SK-N-MC (cell line): Measurements from ENCODE around the gene HNRNPD.

Source experiments
- DNase-seq: peaks from one replicate; pipeline ENCODE4 v3.0.0-alpha.2; 2011; ENCODE audit warnings: low read depth, low spot score
- H3K27ac ChIP-seq: fragments of 200-600 bp; sonication (generic); 2 replicates; pipeline ENCODE4 v1.5.1; 2016; ENCODE audit warnings: mixed run types
- H3K36me3 ChIP-seq: fragments of 200-600 bp; sonication (generic); 2 replicates; pipeline ENCODE4 v1.6.1; 2017; ENCODE audit warnings: antibody characterized with exemption, low read length, mixed read lengths; ENCODE audit not compliant: insufficient read depth
- H3K4me3 ChIP-seq: fragments of 200-600 bp; sonication (generic); 2 replicates; pipeline ENCODE4 v1.5.1; 2016
- H3K9ac ChIP-seq: fragments of 200-600 bp; sonication (generic); 2 replicates; pipeline ENCODE4 v1.8.0; 2017; ENCODE audit warnings: mixed run types, mixed read lengths; ENCODE audit not compliant: insufficient read length
- H3K9me3 ChIP-seq: fragments of 200-600 bp; sonication (generic); 2 replicates; pipeline ENCODE4 v1.6.1; 2017; ENCODE audit warnings: low read depth, mild to moderate bottlenecking, antibody characterized with exemption, low read length, moderate library complexity, mixed read lengths
- EZH2 ChIP-seq: fragments of 200-600 bp; sonication (generic); IDR thresholded peaks from one replicate; pipeline ENCODE4 v1.6.1; 2017; ENCODE audit warnings: antibody characterized with exemption
- FOXP2 ChIP-seq: optimal IDR thresholded peaks from 2 replicates; pipeline ENCODE3; 2011; ENCODE audit warnings: mild to moderate bottlenecking, moderate library complexity; ENCODE audit not compliant: insufficient read depth; ENCODE audit errors: extremely low read length, control extremely low read depth
- POLR2AphosphoS5 ChIP-seq: IDR thresholded peaks from 2 replicates; pipeline ENCODE4 v1.6.1; 2012; ENCODE audit warnings: mild to moderate bottlenecking, low read depth, low read length, borderline replicate concordance

The HNRNPD gene

DNA sequence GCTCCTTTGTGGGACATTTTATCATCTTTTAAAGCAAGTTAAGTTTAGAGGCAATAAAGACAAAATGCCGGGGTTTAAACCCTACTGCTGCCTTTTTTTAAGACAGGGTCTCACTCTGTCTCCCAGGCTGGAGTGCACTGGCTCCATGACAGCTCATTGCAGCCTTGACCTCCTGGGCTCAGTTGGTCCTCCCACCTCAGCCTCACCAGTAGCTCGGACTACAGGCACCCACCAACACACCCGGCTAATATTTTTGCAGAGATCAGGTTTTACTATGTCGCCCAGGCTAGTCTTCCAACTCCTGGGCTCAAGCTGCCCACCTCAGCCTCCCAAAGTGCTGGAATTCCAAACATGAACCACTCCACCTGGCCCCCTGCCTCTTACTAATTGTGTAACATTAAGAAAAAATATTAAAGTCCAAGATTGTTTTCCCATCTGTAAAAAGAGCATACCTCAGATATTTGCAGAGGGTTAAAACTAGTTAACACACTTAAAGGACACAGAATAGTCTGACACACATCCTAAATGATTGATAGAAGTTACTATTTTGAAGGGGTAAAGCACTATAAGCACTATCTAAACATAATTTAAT, 9.8 kb downstream of the HNRNPD start:
- no peak for DNase-seq
- Histone ChIP-seq H3K9me3 (no peaks in the 10 kb centered on the region), H3K36me3 (peaks cover 72% of the 10 kb centered on the region), H3K9ac (no peak overlapping the region), H3K27ac (peak overlapping the region; percentile 4), H3K4me3 (no peak overlapping the region)
- TF ChIP-seq POLR2AphosphoS5 (no peak), FOXP2 (no peak), EZH2 (no peak)

DNA sequence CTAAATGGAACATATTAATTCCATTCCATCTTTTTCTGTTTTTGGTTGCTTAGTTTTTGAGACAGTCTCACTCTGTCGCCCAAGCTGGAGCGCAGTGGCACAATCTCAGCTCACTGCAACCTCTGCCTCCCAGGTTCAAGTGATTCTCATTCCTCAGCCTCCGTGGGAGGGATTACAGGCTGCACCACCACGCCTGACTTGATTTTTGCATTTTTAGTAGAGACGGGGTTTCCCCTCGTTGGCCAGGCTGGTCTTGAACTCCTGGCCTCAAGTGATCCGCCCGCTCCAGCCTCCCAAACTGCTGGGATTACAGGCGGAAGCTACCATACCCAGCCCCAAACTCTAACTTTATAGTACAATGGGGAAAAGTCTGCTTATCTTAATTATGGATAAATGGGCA, 11.2 kb downstream of the HNRNPD start:
- Histone ChIP-seq H3K4me3 (no peak overlapping the region), H3K27ac (peak overlapping the region; percentile 72), H3K9me3 (no peaks in the 10 kb centered on the region), H3K36me3 (peaks cover 72% of the 10 kb centered on the region), H3K9ac (no peak overlapping the region)
- no peak for DNase-seq
- no peak for TF ChIP-seq EZH2
- no peak for TF ChIP-seq FOXP2
- no peak for TF ChIP-seq POLR2AphosphoS5

DNA sequence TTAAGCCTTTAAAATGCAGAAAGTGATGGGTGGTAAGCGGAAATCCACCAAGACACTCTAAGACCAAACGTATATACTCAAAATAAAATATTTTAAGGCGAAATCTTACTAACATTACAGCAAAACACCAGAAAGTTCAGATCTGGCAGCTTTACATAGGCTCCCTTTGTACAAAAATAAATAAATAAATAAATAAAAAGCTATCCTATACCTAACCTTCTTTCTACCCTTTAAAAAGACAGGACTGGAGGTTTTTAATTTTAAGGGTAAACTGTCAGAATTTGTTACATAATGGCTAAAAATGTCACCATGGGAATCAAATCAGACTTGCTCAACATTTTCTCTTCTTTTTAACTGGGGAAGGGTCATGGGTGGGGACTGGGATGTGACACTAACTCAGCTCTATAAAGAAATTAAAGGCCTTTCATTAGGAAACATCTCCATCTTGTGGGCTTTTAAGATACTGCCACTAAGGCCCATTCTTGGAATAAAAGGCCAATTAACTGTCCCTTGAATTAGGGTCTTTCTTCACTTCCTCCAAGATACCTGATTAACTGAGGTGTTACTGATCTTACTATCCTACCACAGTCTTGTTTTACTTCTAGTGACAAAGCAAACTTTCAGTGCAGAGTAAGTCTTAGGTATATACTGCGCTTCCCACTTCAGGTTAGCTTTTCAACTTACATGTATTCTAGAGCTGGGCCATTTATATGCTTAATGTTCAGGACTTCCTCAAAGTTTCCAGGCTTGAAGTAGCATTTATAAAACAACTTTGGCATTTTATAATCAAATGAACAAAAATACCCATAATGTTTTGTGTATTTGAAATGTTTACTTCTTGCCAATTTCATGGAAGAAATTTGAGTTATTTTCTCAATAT, 13.3 kb downstream of the HNRNPD start:
- H3K4me3 ChIP-seq = no peak overlapping the region; the same call in 1 of the 2 replicates
- H3K36me3 ChIP-seq = peaks cover 72% of the 10 kb centered on the region
- H3K9me3 ChIP-seq = no peaks in the 10 kb centered on the region
- peak overlapping the region; percentile 72 for H3K27ac ChIP-seq
- DNase-seq = no peak
- peak overlapping the region; percentile 25 for H3K9ac ChIP-seq
- no peak for TF ChIP-seq POLR2AphosphoS5
- TF ChIP-seq EZH2 = no peak
- no peak for TF ChIP-seq FOXP2

DNA sequence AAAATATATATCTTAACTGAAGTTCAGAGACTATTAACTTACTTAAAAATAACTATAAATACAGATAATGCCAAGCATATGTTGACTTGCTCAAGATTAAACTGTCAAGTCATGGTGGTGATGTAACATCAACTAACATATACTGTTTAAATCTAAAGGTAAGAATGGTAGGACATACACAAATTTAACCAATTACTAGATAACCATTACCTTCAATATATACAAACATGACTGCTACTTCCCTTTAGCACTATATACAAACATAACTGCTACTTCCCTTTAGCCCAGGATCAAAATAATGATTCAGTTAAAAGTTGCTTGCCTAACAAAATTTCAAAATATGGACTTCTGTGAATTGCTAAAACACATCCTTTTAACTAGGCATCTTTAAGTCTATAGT, 14.9 kb downstream of the HNRNPD start:
- Histone ChIP-seq H3K9ac (no peak overlapping the region), H3K9me3 (no peaks in the 10 kb centered on the region), H3K27ac (peak overlapping the region; percentile 51), H3K4me3 (no peak overlapping the region), H3K36me3 (peaks cover 74% of the 10 kb centered on the region)
- DNase-seq = no peak
- no peak for TF ChIP-seq FOXP2
- TF ChIP-seq POLR2AphosphoS5 = no peak
- TF ChIP-seq EZH2 = no peak

DNA sequence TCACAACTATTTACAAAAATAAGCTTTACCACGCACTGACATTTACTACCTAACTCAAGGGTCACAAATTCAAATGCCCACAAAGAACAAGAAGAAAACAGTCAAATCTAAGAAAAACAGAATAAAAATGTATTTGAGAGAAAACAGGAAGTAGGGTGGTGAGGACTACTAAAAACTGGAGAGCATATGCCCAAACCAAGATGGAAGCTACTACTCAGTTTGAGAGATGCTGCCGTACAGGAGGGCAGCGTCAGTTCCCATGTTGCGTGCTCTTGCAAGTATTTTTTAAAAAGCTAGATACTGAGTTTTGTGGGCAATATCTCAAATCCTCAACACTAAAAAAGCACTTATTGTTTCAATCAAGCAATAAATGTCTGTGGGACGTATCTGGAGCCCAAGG, 16.2 kb downstream of the HNRNPD start:
- peaks cover 79% of the 10 kb centered on the region for H3K36me3 ChIP-seq
- 0 out of 2 replicates have a peak overlapping the region, but pooled peaks have one; percentile 0 for H3K27ac ChIP-seq
- H3K9ac ChIP-seq = no peak overlapping the region
- TF ChIP-seq POLR2AphosphoS5 = no peak
- no peak for TF ChIP-seq FOXP2
- TF ChIP-seq EZH2 = no peak
- DNase-seq = no peak
- H3K9me3 ChIP-seq = no peaks in the 10 kb centered on the region
- H3K4me3 ChIP-seq = no peak overlapping the region

DNA sequence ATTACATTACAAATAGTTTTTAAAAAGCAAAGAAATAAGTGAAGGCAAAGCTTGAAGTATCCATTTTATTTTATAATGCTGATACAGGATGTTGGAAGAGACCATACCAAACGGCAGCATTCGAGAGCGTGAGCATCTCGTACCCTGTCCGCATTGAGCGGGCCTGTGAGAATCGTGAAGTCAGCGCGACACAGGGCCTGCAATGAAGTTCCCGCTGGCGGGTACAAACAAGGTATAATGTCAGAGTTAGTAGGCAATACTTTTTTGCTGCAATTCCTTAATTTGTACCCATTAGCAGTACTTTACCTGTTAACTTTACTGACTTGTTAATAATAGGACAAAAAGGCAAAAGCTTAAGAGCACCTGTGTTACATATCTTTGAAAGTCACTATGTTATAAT, 19.0 kb downstream of the HNRNPD start:
- DNase-seq = no peak
- no peaks in the 10 kb centered on the region for H3K9me3 ChIP-seq
- H3K9ac ChIP-seq = no peak overlapping the region
- no peak for TF ChIP-seq POLR2AphosphoS5
- TF ChIP-seq EZH2 = no peak
- TF ChIP-seq FOXP2 = no peak
- no peak overlapping the region for H3K27ac ChIP-seq
- no peak overlapping the region for H3K4me3 ChIP-seq
- H3K36me3 ChIP-seq = peaks cover 100% of the 10 kb centered on the region

DNA sequence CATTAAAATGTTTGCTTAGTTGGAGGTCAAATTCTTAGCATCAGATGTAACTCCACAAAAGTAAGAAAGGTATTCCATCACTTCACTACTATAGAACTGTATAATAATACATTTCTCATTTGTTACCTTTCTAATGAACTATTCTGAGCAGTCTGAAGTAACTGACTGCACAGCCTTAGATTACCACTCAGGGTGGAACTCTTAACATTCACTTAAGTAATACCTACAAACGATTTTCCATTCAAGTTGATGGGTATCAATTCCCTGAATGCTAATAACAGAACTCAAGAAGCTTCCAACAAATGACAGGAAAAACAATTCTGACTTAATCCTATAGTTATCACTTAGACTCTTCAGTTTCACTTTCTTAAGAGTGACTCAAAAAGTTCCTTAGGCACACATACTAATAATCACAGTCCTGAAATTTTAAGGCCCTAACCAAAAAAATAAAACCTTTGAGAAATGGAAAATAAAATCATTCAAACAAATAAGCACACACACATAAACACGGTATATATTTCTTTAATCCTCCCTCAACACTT, 20.9 kb downstream of the HNRNPD start:
- Histone ChIP-seq H3K27ac (peak overlapping the region; percentile 75), H3K36me3 (peaks cover 98% of the 10 kb centered on the region)
- TF ChIP-seq FOXP2 (no peak), EZH2 (no peak), POLR2AphosphoS5 (no peak)

DNA sequence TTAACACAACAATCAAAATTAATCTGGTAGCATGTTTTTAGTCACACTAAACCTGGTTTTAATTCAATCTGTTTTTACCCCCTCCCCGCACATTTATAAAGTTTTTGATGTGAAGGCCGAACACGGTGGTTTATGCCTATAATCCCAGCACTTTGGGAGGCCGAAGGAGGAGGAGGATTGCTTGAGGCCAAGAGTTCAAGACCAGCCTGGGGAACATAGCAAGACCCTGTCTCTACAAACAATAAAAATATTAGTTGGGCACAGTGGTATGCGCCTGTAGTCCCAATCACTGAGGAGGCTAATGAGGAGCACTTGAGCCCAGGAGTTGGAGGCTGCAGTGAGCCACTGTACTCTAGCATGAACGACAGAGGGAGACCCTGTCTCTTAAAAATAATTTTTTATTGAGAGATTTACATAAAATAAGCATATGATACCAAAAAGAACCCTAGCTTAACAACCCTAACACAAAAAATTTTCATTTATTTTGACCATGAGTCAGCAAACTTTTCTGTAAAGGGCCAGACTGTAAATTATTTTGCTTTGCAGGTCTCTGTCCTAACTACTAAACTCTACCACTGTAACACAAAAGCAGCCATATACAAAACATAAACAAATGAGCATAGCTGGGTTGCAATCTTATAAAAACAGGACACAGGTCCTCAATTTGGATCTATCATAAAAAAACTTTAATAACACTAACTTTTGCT, 21.5 kb downstream of the HNRNPD start:
- no peak for DNase-seq
- TF ChIP-seq EZH2 (no peak), FOXP2 (no peak), POLR2AphosphoS5 (no peak)
- Histone ChIP-seq H3K9me3 (no peaks in the 10 kb centered on the region), H3K27ac (peak overlapping the region; percentile 75), H3K36me3 (peaks cover 93% of the 10 kb centered on the region), H3K4me3 (no peak overlapping the region), H3K9ac (no peak overlapping the region)

More for the DNA sequence above, 20.9 kb downstream of the HNRNPD start:
- Histone ChIP-seq H3K9ac (peak overlapping the region; percentile 24), H3K4me3 (no peak overlapping the region), H3K9me3 (no peaks in the 10 kb centered on the region)
- no peak for DNase-seq
